Smooth muscle cell (in vitro differentiated cells): Measurements from ENCODE around the gene DUSP2. TPM values are rescaled to one million over a fixed set of nuclear protein-coding genes. Genes with fewer than 3 reads are reported as not detected.
A peak's percentile ranks its signal among the peaks of the same experiment; 100 is the strongest.
"Not testable (repeated sequence)": the region's sequence is repeated elsewhere in the genome, so short reads cannot be mapped to it uniquely, and the experiment has no call there.

Source experiments
- DNase-seq: peaks from one replicate; lab custom pipeline; 2025; ENCODE audit not compliant: unreplicated experiment; lab: John Stamatoyannopoulos, UW
- H2AFZ ChIP-seq: fragments of 200-600 bp; sonication (generic); 2 replicates; pipeline ENCODE4 v1.6.0; 2016; ENCODE audit warnings: antibody characterized with exemption, low read depth, mild to moderate bottlenecking
- H3F3A ChIP-seq: fragments of 200-600 bp; sonication (generic); 2 replicates; pipeline ENCODE4 v1.6.0; 2017; ENCODE audit warnings: antibody characterized with exemption, low read depth
- H3K27ac ChIP-seq: fragments of 200-600 bp; sonication (generic); 2 replicates; pipeline ENCODE4 v1.5.1; 2016; ENCODE audit warnings: low read depth, mild to moderate bottlenecking
- H3K27me3 ChIP-seq: fragments of 200-600 bp; sonication (generic); 2 replicates; pipeline ENCODE4 v1.6.1; 2016; ENCODE audit warnings: low read depth, mild to moderate bottlenecking
- H3K36me3 ChIP-seq: fragments of 200-600 bp; sonication (generic); 2 replicates; pipeline ENCODE4 v1.5.1; 2016; ENCODE audit warnings: low read depth
- H3K4me1 ChIP-seq: fragments of 200-600 bp; sonication (generic); 2 replicates; pipeline ENCODE4 v1.5.1; 2016; ENCODE audit warnings: low read depth
- H3K4me2 ChIP-seq: fragments of 200-600 bp; sonication (generic); 2 replicates; pipeline ENCODE4 v1.6.0; 2016; ENCODE audit warnings: mild to moderate bottlenecking
- H3K4me3 ChIP-seq: fragments of 200-600 bp; sonication (generic); 2 replicates; pipeline ENCODE4 v1.5.1; 2016; ENCODE audit warnings: mild to moderate bottlenecking
- H3K79me2 ChIP-seq: fragments of 200-600 bp; sonication (generic); 2 replicates; pipeline ENCODE4 v1.6.0; 2016; ENCODE audit warnings: low read depth, mild to moderate bottlenecking
- H3K9ac ChIP-seq: fragments of 200-600 bp; sonication (generic); 2 replicates; pipeline ENCODE4 v1.6.0; 2016; ENCODE audit warnings: low read depth
- H3K9me3 ChIP-seq: fragments of 200-600 bp; sonication (generic); replicated peaks from 2 replicates; pipeline ENCODE4 v1.5.1; 2016; ENCODE audit warnings: low read depth
- H4K20me1 ChIP-seq: fragments of 200-600 bp; sonication (generic); 2 replicates; pipeline ENCODE4 v1.6.0; 2016; ENCODE audit warnings: low read depth
- CTCF ChIP-seq: fragments of 200-600 bp; sonication (generic); IDR thresholded peaks from 2 replicates; pipeline ENCODE4 v1.5.1; 2017; ENCODE audit warnings: borderline replicate concordance, mild to moderate bottlenecking, antibody characterized with exemption; ENCODE audit not compliant: insufficient read depth, poor library complexity, severe bottlenecking
- WGBS: methylation state at CpG from one replicate; pipeline ENCODE4 v1.1.7; 2016; ENCODE audit warnings: low lambda C conversion rate; 5-methylcytosine and 5-hydroxymethylcytosine counted together
- polyA plus RNA-seq: library from polyadenylated mRNA; unstranded; fragments of >200 nt; fragmentation: Nextera tagmentation; extraction: Ambion mirVana; gene quantifications from 2 replicates; pipeline ENCODE4 v1.2.1, GENCODE V29; 2016
- total RNA-seq: library from RNA; depleted of rRNA; stranded (reverse); fragments of >200 nt; gene quantifications from 2 replicates; pipeline ENCODE4 v1.2.3, GENCODE V29; 2014

Gene DUSP2
- total and polyA plus RNA-seq, 2 experiments from 2014 or later: 55.3 to 89.3 TPM

- Histone ChIP-seq H3K4me2 (peak overlapping the region; percentile 88), H3F3A (no peaks in the 10 kb centered on the region), H3K27me3 (no peaks in the 10 kb centered on the region), H3K4me1 (peaks cover 4% of the 10 kb centered on the region), H3K9me3 (no peaks in the 10 kb centered on the region), H2AFZ (no peak overlapping the region), H3K79me2 (no peaks in the 10 kb centered on the region), H3K4me3 (peak overlapping the region; percentile 54), H3K27ac (no peak overlapping the region), H3K9ac (no peak overlapping the region), H4K20me1 (peaks cover 11% of the 10 kb centered on the region), H3K36me3 (no peaks in the 10 kb centered on the region)
- WGBS: 79% methylated on average over 23 of the region's 23 CpGs
- TF ChIP-seq CTCF: no peak
- DNase-seq: no peak
Measured at GRCh38 chr2:96143848-96144480, 1.3 kb downstream of the DUSP2 start.

DNA sequence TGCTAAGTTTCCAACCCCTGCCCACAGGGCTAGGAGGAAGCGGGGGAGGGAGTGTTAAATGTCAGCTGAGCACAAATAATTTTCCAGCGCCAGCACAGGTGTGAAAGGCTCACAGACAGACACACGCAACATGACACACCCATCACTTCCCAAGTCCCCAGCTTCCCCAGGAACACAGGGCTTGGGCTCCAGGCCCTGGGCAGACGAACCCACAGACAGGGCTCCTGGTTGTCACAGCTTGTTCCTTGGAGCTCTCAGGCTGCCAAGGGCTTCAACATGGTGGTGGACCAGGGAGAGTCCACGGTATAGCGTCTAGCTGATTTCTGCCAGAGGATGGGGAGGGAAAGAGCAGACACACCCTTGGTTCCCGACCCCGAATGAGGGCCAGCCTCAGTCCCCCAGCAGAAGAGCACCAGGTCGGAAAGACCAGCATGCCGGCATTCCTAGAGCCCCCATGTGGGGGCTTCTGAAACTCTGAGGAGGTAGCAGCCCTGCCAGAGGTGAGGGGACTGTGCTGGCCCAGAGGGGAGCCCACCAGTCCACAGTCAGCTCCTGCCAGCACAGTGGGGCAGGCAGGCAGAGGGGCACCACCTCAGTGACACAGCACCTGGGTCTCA is 1.9 kb downstream of the DUSP2 start:
- Histone ChIP-seq H4K20me1 (peaks cover 11% of the 10 kb centered on the region), H3K9ac (no peak overlapping the region), H3K9me3 (no peaks in the 10 kb centered on the region), H3K4me1 (peaks cover 4% of the 10 kb centered on the region), H2AFZ (no peak overlapping the region), H3K27me3 (no peaks in the 10 kb centered on the region), H3K4me3 (no peak overlapping the region), H3F3A (no peaks in the 10 kb centered on the region), H3K79me2 (no peaks in the 10 kb centered on the region), H3K36me3 (no peaks in the 10 kb centered on the region), H3K4me2 (peak overlapping the region; percentile 88), H3K27ac (no peak overlapping the region)
- no peak for DNase-seq
- WGBS: 89% methylated on average over 10 of the region's 10 CpGs
- no peak for TF ChIP-seq CTCF

- no peak for DNase-seq
- no peak overlapping the region for H3K9ac ChIP-seq
Measured at GRCh38 chr2:96142217-96143113, 2.8 kb downstream of the DUSP2 start.

DNA sequence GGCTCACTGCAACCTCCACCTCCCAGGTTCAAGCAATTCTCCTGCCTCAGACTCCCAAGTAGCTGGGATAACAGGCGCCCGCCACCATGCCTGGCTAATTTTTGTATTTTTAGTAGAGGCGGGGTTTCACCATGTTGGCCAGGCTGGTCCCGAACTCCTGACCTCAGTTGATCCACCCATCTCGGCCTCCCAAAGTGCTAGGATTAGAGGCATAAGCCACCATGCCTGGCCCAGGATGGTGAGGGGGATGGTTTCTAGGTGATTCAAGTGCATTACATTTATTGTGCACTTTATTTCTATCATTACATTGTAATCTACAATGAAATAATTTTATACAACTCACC is 3.6 kb downstream of the DUSP2 start:
- WGBS: 92% methylated on average over 5 of the region's 5 CpGs

More at GRCh38 chr2:96142217-96143113, 2.8 kb downstream of the DUSP2 start:
- Histone ChIP-seq H2AFZ (no peak overlapping the region), H3K9me3 (no peaks in the 10 kb centered on the region), H3F3A (no peaks in the 10 kb centered on the region), H3K27ac (no peak overlapping the region), H3K4me2 (no peak overlapping the region), H3K4me3 (no peak overlapping the region), H4K20me1 (peaks cover 11% of the 10 kb centered on the region), H3K4me1 (peaks cover 4% of the 10 kb centered on the region), H3K79me2 (no peaks in the 10 kb centered on the region), H3K36me3 (no peaks in the 10 kb centered on the region), H3K27me3 (no peaks in the 10 kb centered on the region)
- 90% methylated on average over 22 of the region's 26 CpGs for WGBS
- TF ChIP-seq CTCF: no peak

More for the DNA sequence above, 3.6 kb downstream of the DUSP2 start:
- H3K4me3 ChIP-seq, H3K9me3 ChIP-seq, H3K27ac ChIP-seq, H2AFZ ChIP-seq, H3F3A ChIP-seq, H3K9ac ChIP-seq, H3K27me3 ChIP-seq, H3K4me2 ChIP-seq, H3K36me3 ChIP-seq, H3K79me2 ChIP-seq, DNase-seq, H3K4me1 ChIP-seq: not testable (repeated sequence)
- peaks cover 11% of the 10 kb centered on the region for H4K20me1 ChIP-seq
